Measurements from ENCODE around the gene ISLR. TPM values are rescaled to one million over a fixed set of nuclear protein-coding genes. Genes with fewer than 3 reads are reported as not detected.

The ISLR gene
- total and polyA plus RNA-seq, 2 experiments from 2014 or later, result 27.8 to 36.4 TPM

DNA sequence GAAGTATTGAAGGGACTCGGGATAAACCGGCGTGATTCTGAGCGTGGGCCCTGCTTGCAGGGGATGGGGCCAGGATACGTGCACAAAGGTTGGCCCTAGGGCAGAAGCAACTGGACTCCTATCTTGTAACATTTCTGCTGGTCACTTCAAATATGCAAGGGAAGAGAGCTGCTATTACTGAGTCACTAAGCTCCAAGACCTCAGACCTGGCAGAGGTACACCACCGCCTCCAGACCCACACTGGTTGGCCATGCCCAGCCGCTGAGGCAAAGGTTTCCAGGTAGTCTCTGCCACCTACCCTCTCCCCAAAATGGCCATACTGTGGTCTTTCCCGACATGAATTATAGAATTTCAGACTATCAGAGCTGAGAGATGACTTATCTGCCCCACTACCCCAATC lies 42.4 kb downstream of the ISLR start:
- no peaks in the 10 kb centered on the region for H3K79me2 ChIP-seq
- no peaks in the 10 kb centered on the region for H3K36me3 ChIP-seq (replicated peaks; ENCODE audit: insufficient read depth, low read depth)
- H3K9me3 ChIP-seq (ENCODE audit: low read depth), result no peaks in the 10 kb centered on the region
- WGBS (ENCODE audit: low lambda C conversion rate, missing lambda C conversion rate), result 88% methylated on average over 8 of the region's 8 CpGs
- H3K9me2 ChIP-seq (replicated peaks; ENCODE audit: insufficient read depth), result no peaks in the 10 kb centered on the region
- H3K27me3 ChIP-seq, result no peaks in the 10 kb centered on the region
- no peak overlapping the region for H3K4me3 ChIP-seq
- no peak overlapping the region for H3K4me2 ChIP-seq
- no peak overlapping the region for H2AFZ ChIP-seq
- no peak for TF ChIP-seq EZH2phosphoT487 (IDR thresholded peaks at IDR 0.05; ENCODE audit: low read depth, severe bottlenecking, unreplicated experiment)
- H3K27ac ChIP-seq, result no peak overlapping the region
- DNase-seq (ENCODE audit: low spot score), result no peak
- peaks cover 4% of the 10 kb centered on the region for H3K4me1 ChIP-seq (ENCODE audit: insufficient read depth)
- no peaks in the 10 kb centered on the region for H4K20me1 ChIP-seq (ENCODE audit: insufficient read depth, poor library complexity, severe bottlenecking)

DNA sequence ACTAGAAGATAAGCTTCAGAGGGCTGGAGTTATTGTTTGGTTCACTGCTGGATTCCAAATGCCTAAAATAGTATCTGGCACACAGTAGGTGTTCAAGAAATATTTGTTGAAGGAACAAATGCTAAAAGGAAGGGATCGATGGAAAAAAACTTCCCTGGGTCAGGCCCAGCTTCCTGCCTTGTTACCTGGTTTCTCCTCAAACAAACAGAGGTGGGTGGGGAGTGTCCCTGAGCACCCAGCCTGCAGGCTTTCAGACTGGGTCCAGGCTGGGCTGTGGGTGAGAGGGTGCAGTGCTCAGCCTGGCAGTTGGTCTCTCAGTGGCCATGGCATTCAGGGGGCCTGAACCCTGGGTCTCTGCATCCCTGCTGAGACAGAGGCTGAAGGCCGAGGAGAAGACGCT lies 43.4 kb downstream of the ISLR start:
- TF ChIP-seq EZH2phosphoT487 (IDR thresholded peaks at IDR 0.05; ENCODE audit: low read depth, severe bottlenecking, unreplicated experiment), result no peak
- TF ChIP-seq, protein P1, sequence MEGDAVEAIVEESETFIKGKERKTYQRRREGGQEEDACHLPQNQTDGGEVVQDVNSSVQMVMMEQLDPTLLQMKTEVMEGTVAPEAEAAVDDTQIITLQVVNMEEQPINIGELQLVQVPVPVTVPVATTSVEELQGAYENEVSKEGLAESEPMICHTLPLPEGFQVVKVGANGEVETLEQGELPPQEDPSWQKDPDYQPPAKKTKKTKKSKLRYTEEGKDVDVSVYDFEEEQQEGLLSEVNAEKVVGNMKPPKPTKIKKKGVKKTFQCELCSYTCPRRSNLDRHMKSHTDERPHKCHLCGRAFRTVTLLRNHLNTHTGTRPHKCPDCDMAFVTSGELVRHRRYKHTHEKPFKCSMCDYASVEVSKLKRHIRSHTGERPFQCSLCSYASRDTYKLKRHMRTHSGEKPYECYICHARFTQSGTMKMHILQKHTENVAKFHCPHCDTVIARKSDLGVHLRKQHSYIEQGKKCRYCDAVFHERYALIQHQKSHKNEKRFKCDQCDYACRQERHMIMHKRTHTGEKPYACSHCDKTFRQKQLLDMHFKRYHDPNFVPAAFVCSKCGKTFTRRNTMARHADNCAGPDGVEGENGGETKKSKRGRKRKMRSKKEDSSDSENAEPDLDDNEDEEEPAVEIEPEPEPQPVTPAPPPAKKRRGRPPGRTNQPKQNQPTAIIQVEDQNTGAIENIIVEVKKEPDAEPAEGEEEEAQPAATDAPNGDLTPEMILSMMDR (IDR thresholded peaks at IDR 0.05; ENCODE audit: poor library complexity), result no peak
- no peak for TF ChIP-seq EZH2 (IDR thresholded peaks at IDR 0.05; ENCODE audit: borderline replicate concordance)
- Histone ChIP-seq H3K27me3 (no peaks in the 10 kb centered on the region), H3K9me3 (ENCODE audit: low read depth) (no peaks in the 10 kb centered on the region), H3K79me2 (no peaks in the 10 kb centered on the region), H4K20me1 (ENCODE audit: insufficient read depth, poor library complexity, severe bottlenecking) (no peaks in the 10 kb centered on the region), H3K27ac (no peak overlapping the region), H3K4me3 (no peak overlapping the region), H3K4me2 (no peak overlapping the region), H3K4me1 (ENCODE audit: insufficient read depth) (peaks cover 4% of the 10 kb centered on the region), H3K36me3 (replicated peaks; ENCODE audit: insufficient read depth, low read depth) (no peaks in the 10 kb centered on the region), H2AFZ (no peak overlapping the region), H3K9me2 (replicated peaks; ENCODE audit: insufficient read depth) (no peaks in the 10 kb centered on the region)
- DNase-seq (ENCODE audit: low spot score), result no peak
- 89% methylated on average over 3 of the region's 3 CpGs for WGBS (ENCODE audit: low lambda C conversion rate, missing lambda C conversion rate)

- H3K27me3 ChIP-seq, result no peaks in the 10 kb centered on the region
- H3K36me3 ChIP-seq (replicated peaks; ENCODE audit: insufficient read depth, low read depth), result no peaks in the 10 kb centered on the region
- H3K4me1 ChIP-seq (ENCODE audit: insufficient read depth), result peaks cover 15% of the 10 kb centered on the region
- no peaks in the 10 kb centered on the region for H3K9me3 ChIP-seq (ENCODE audit: low read depth)
- no peaks in the 10 kb centered on the region for H4K20me1 ChIP-seq (ENCODE audit: insufficient read depth, poor library complexity, severe bottlenecking)
- H3K79me2 ChIP-seq, result no peaks in the 10 kb centered on the region
- TF ChIP-seq EZH2phosphoT487 (IDR thresholded peaks at IDR 0.05; ENCODE audit: low read depth, severe bottlenecking, unreplicated experiment) (no peak), EZH2 (IDR thresholded peaks at IDR 0.05; ENCODE audit: borderline replicate concordance) (no peak)
- TF ChIP-seq, protein P1 (IDR thresholded peaks at IDR 0.05; ENCODE audit: poor library complexity), result no peak
- 95% methylated on average over 15 of the region's 16 CpGs for WGBS (ENCODE audit: low lambda C conversion rate, missing lambda C conversion rate)
- no peaks in the 10 kb centered on the region for H3K9me2 ChIP-seq (replicated peaks; ENCODE audit: insufficient read depth)
- no peak overlapping the region for H2AFZ ChIP-seq
- no peak for DNase-seq (ENCODE audit: low spot score)
- no peak overlapping the region for H3K4me3 ChIP-seq
- no peak overlapping the region for H3K4me2 ChIP-seq
- H3K27ac ChIP-seq, result no peak overlapping the region
Observed at GRCh38 chr15:74217907-74218885, 44.7 kb downstream of the ISLR start.
